DOHH2 (cell line): ENCODE data around the gene RAB8A.

ENCODE experiments used
- H3F3A ChIP-seq: fragments of 200-600 bp; sonication (generic), shearing (Covaris generic); 2 replicates; pipeline ENCODE4 v1.6.0; 2016; ENCODE audit warnings: antibody characterized with exemption, mild to moderate bottlenecking; ENCODE audit not compliant: control insufficient read depth, insufficient read depth
- H3K27ac ChIP-seq: fragments of 200-600 bp; sonication (generic); 2 replicates; pipeline ENCODE4 v1.5.1; 2014; ENCODE audit warnings: low read depth, mild to moderate bottlenecking, low read length, moderate library complexity
- H3K27me3 ChIP-seq: fragments of 200-600 bp; sonication (generic); 2 replicates; pipeline ENCODE4 v1.6.1; 2014; ENCODE audit warnings: mild to moderate bottlenecking, low read length, mixed read lengths; ENCODE audit not compliant: control insufficient read depth
- H3K36me3 ChIP-seq: fragments of 200-600 bp; sonication (generic); 2 replicates; pipeline ENCODE4 v1.6.1; 2014; ENCODE audit warnings: mild to moderate bottlenecking, low read length, moderate library complexity, mixed read lengths; ENCODE audit not compliant: control insufficient read depth
- H3K4me1 ChIP-seq: fragments of 200-600 bp; sonication (generic); 2 replicates; pipeline ENCODE4 v1.6.1; 2014; ENCODE audit warnings: mild to moderate bottlenecking, low read length, mixed read lengths; ENCODE audit not compliant: control insufficient read depth
- H3K4me2 ChIP-seq: fragments of 200-600 bp; sonication (generic); 2 replicates; pipeline ENCODE4 v1.6.0; 2014; ENCODE audit warnings: mild to moderate bottlenecking, low read length, moderate library complexity
- H3K4me3 ChIP-seq: fragments of 200-600 bp; sonication (generic); 2 replicates; pipeline ENCODE4 v1.5.1; 2014; ENCODE audit warnings: mild to moderate bottlenecking, low read length, mixed read lengths
- H3K79me2 ChIP-seq: fragments of 200-600 bp; sonication (generic); 2 replicates; pipeline ENCODE4 v1.6.1; 2014; ENCODE audit warnings: mild to moderate bottlenecking, low read length, mixed read lengths; ENCODE audit not compliant: control insufficient read depth
- H3K9me2 ChIP-seq: fragments of 200-600 bp; sonication (generic); replicated peaks from 2 replicates; pipeline ENCODE4 v1.6.1; 2014; ENCODE audit warnings: mild to moderate bottlenecking, low read length, mixed read lengths; ENCODE audit not compliant: control insufficient read depth
- H3K9me3 ChIP-seq: fragments of 200-600 bp; sonication (generic); 2 replicates; pipeline ENCODE4 v1.6.1; 2014; ENCODE audit warnings: antibody characterized with exemption, low read length, mixed read lengths; ENCODE audit not compliant: control insufficient read depth, insufficient read depth
- H4K20me1 ChIP-seq: fragments of 200-600 bp; sonication (generic); 2 replicates; pipeline ENCODE4 v1.6.0; 2014; ENCODE audit warnings: low read depth, mild to moderate bottlenecking, antibody characterized with exemption, low read length, moderate library complexity; ENCODE audit not compliant: control insufficient read depth, insufficient read depth
- EZH2phosphoT487 ChIP-seq: fragments of 200-600 bp; sonication (generic); IDR thresholded peaks from 2 replicates; pipeline ENCODE4 v1.6.1; 2017; ENCODE audit warnings: borderline replicate concordance, mild to moderate bottlenecking, antibody characterized with exemption, low read length, moderate library complexity, mixed read lengths
- TF ChIP-seq, protein P1 (sequence below): fragments of 200-600 bp; sonication (generic); IDR thresholded peaks from one replicate; pipeline ENCODE4 v1.5.1; 2014; ENCODE audit warnings: antibody characterized with exemption, mild to moderate bottlenecking, low read depth, low read length; ENCODE audit not compliant: poor library complexity, severe bottlenecking

Gene RAB8A

DNA sequence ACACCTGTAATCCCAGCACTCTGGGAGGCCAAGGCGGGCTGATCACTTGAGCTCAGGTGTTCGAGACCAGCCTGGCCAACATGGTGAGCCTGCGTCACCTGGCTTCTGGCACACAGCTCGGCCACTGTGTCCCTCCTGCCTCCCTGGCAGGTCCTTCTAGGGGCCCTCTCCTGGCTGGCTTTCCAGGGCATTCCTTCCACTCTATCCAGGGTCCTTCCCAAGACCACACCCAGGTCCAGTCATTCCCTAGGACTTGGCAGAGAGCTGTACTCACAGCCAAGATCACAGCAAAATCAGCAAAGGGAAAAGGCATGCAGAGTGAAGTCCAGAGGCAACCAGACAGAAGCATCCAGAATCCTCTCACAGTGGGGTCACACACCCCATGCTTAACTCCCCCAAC, 22.1 kb downstream of the RAB8A start:
- Histone ChIP-seq H3K4me3 (no peak overlapping the region), H3K4me2 (no peak overlapping the region), H3K4me1 (peaks cover 8% of the 10 kb centered on the region), H3F3A (peaks cover 7% of the 10 kb centered on the region; the same call in 1 of the 2 replicates), H4K20me1 (0 out of 2 replicates have a peak, but pooled peaks cover 3% of the 10 kb centered on the region), H3K9me2 (no peaks in the 10 kb centered on the region), H3K27me3 (no peaks in the 10 kb centered on the region), H3K79me2 (no peaks in the 10 kb centered on the region), H3K36me3 (peaks cover 54% of the 10 kb centered on the region), H3K27ac (no peak overlapping the region), H3K9me3 (no peaks in the 10 kb centered on the region)
- no peak for TF ChIP-seq EZH2phosphoT487

DNA sequence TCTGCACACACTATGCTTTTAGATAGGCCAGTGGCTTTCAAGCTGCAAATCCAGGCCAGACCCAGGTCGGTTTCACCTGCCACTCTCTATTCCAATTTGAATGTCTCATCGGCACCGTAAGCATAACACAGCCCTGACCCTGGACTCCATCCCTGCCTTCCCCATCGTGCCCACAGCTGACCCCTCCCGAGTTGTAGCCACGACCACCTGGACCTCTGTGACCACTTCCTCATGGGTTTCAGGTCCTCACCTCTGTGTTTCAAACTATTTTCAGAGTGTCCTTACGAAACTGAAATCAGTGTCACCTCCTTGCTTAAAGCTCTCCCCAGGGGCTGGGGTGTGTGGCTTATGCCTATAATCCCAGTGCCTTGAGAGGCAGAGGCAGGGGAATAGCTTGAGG, 22.8 kb downstream of the RAB8A start:
- TF ChIP-seq EZH2phosphoT487: no peak
- TF ChIP-seq, protein P1, sequence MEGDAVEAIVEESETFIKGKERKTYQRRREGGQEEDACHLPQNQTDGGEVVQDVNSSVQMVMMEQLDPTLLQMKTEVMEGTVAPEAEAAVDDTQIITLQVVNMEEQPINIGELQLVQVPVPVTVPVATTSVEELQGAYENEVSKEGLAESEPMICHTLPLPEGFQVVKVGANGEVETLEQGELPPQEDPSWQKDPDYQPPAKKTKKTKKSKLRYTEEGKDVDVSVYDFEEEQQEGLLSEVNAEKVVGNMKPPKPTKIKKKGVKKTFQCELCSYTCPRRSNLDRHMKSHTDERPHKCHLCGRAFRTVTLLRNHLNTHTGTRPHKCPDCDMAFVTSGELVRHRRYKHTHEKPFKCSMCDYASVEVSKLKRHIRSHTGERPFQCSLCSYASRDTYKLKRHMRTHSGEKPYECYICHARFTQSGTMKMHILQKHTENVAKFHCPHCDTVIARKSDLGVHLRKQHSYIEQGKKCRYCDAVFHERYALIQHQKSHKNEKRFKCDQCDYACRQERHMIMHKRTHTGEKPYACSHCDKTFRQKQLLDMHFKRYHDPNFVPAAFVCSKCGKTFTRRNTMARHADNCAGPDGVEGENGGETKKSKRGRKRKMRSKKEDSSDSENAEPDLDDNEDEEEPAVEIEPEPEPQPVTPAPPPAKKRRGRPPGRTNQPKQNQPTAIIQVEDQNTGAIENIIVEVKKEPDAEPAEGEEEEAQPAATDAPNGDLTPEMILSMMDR: no peak
- H3K4me2 ChIP-seq: no peak overlapping the region

DNA sequence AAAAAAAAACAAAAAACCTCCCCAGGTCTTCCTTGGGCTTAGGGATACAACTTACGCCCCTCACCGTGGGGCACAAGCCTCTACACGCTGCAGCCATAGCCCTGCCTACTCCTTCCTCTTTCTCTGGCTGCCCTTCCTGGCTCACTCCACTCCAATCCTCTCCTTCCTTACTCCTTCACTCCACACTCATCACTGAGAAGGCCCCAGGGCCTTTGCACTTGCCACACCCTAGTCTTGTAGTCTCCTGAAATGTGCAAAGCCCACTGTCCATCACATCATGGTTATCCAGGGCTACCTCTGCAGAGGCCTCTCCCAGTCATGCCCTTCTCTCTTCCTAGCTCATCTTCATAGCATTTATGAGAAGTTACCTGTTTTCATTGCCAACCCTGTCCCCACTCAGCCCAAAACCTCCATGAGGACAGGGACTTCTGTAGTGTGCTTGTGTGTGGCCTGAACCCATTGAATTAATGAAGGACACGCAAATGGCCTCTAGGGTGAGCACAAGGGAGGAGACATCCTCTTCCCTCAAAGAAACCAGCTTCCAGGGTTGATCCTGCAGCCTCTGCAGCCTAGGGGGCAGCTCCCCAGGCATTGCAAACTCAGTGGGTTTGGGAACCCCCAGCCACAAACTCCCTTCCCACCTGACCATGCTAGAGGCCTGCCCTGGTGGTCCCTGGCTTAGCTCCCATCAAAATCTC, 23.9 kb downstream of the RAB8A start:
- no peak for TF ChIP-seq EZH2phosphoT487
- TF ChIP-seq, protein P1: no peak
- peaks cover 37% of the 10 kb centered on the region for H3K36me3 ChIP-seq
- no peaks in the 10 kb centered on the region for H3K9me3 ChIP-seq
- H3K27me3 ChIP-seq: no peaks in the 10 kb centered on the region
- H3F3A ChIP-seq: peaks cover 7% of the 10 kb centered on the region
- no peaks in the 10 kb centered on the region for H3K79me2 ChIP-seq
- H3K4me2 ChIP-seq: no peak overlapping the region
- no peak overlapping the region for H3K27ac ChIP-seq
- 0 out of 2 replicates have a peak, but pooled peaks cover 3% of the 10 kb centered on the region for H4K20me1 ChIP-seq
- H3K9me2 ChIP-seq: no peaks in the 10 kb centered on the region
- H3K4me3 ChIP-seq: no peak overlapping the region
- H3K4me1 ChIP-seq: peaks cover 18% of the 10 kb centered on the region

More for the DNA sequence above, 22.8 kb downstream of the RAB8A start:
- Histone ChIP-seq H3K27ac (no peak overlapping the region), H3K9me3 (no peaks in the 10 kb centered on the region), H3K36me3 (peaks cover 47% of the 10 kb centered on the region), H4K20me1 (0 out of 2 replicates have a peak, but pooled peaks cover 3% of the 10 kb centered on the region), H3K4me3 (no peak overlapping the region), H3F3A (peaks cover 7% of the 10 kb centered on the region; the same call in 1 of the 2 replicates), H3K27me3 (no peaks in the 10 kb centered on the region), H3K79me2 (no peaks in the 10 kb centered on the region), H3K4me1 (peaks cover 9% of the 10 kb centered on the region), H3K9me2 (no peaks in the 10 kb centered on the region)
